Esophagus muscularis mucosa (tissue), 4 donors: ENCODE measurements around the gene RNLS. TPM values are rescaled to one million over a fixed set of nuclear protein-coding genes. Genes with fewer than 3 reads are reported as not detected.

Experiments used
- DNase-seq: peaks from one replicate; pipeline ENCODE4 v3.0.0-alpha.2; 2017; ENCODE audit errors: extremely low spot score
- H3K27ac ChIP-seq, 4 donors: fragments of 200-600 bp; sonication (generic); replicated peaks in 1 of 4; 1 replicate in 3 of 4; 2 replicates in 1 of 4; pipeline ENCODE4 v1.5.1; 2016 to 2019; ENCODE audit warnings: mild to moderate bottlenecking in 1 of 4
- H3K27me3 ChIP-seq, 4 donors: fragments of 200-600 bp; sonication (generic); one replicate each; pipeline versions ENCODE4 v1.5.1 to v1.6.0; 2016 to 2019
- H3K36me3 ChIP-seq, 4 donors: fragments of 200-600 bp; sonication (generic); one replicate each; pipeline ENCODE4 v1.5.1; 2016 to 2019
- H3K4me1 ChIP-seq, 4 donors: fragments of 200-600 bp; sonication (generic); one replicate each; pipeline ENCODE4 v1.5.1; 2016 to 2019
- H3K4me3 ChIP-seq, 4 donors: fragments of 200-600 bp; sonication (generic); 1 replicate in 2 of 4; 2 replicates in 2 of 4; pipeline ENCODE4 v1.5.1; 2016 to 2019; ENCODE audit warnings: mild to moderate bottlenecking in 4 of 4, moderate library complexity in 1 of 4
- H3K9me3 ChIP-seq, 4 donors: fragments of 200-600 bp; sonication (generic); 1 replicate in 3 of 4; 2 replicates in 1 of 4; pipeline ENCODE4 v1.5.1; 2016 to 2019
- EP300 ChIP-seq: sonication (generic); formaldehyde crosslinking; IDR thresholded peaks from one replicate; pipeline ENCODE4 v1.6.1; 2017; ENCODE audit warnings: antibody characterized with exemption
- POLR2A ChIP-seq: fragments of 450-650 bp; IDR thresholded peaks from one replicate; pipeline ENCODE4 v1.6.1; 2017; ENCODE audit warnings: antibody characterized with exemption, moderate library complexity, mild to moderate bottlenecking, low read depth
- POLR2AphosphoS5 ChIP-seq, 2 donors: sonication (generic); formaldehyde crosslinking; IDR thresholded peaks; one replicate each; pipeline ENCODE4 v1.6.1; 2017; ENCODE audit warnings: antibody characterized with exemption in 2 of 2
- WGBS: methylation state at CpG from one replicate; pipeline ENCODE4 v1.1.5; 2018; 5-methylcytosine and 5-hydroxymethylcytosine counted together
- intact Hi-C: fragments of 100-400 bp; cut with DNase I; formaldehyde crosslinking; loops from one replicate; pipeline ENCODE4 v1.15.1; 2023
- total RNA-seq, 4 donors: library from RNA; depleted of rRNA; stranded (reverse); fragments of >200 nt; gene quantifications; one replicate each; pipeline versions ENCODE4 v1.1.0 to v1.2.1, GENCODE V29; 2016
- TF ChIP-seq, protein P1 (sequence below), 3 experiments: fragments of 200-600 bp in 2 of 3; fragments of 450-650 bp in 1 of 3; sonication (generic) in 2 of 3; IDR thresholded peaks; one replicate each; pipeline ENCODE4 v1.5.1; 2017 to 2019; ENCODE audit warnings: antibody characterized with exemption in 3 of 3, mild to moderate bottlenecking in 2 of 3, moderate library complexity in 1 of 3

The RNLS gene
- total RNA-seq, 4 donors from 2014 or later = 6.7 to 12.9 (median 10.9) TPM

DNA sequence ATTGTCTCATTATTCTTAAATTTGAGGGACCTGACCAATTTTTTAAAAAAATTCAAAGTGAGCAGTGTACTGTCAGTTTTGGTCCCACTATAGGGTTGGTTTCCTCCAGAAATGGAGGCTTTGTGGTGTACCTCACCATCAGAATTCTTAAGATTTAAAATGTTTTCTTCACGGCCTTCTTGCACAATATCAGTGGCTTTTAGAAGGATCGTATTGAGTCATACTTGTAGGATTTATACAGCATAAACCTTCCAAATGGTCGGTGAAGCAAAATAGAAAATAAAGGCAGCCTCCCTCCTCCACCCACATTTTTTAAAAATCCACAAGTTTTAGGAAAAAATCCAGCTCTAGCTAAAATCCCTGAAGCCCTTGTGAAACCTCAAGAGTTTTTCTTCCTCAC, 126.4 kb downstream of the RNLS start:
- intact Hi-C loops = no loop called here
- DNase-seq = no peak
- no peaks in the 10 kb centered on the region for H3K4me1 ChIP-seq
- no peaks in the 10 kb centered on the region for H3K27me3 ChIP-seq
- H3K9me3 ChIP-seq = no peaks in the 10 kb centered on the region
- no peak overlapping the region for H3K4me3 ChIP-seq
- no peaks in the 10 kb centered on the region for H3K36me3 ChIP-seq
- TF ChIP-seq EP300 (no peak), POLR2AphosphoS5 (IDR thresholded peaks at IDR 0.05) (no peak), POLR2A (no peak)
- TF ChIP-seq, protein P1, sequence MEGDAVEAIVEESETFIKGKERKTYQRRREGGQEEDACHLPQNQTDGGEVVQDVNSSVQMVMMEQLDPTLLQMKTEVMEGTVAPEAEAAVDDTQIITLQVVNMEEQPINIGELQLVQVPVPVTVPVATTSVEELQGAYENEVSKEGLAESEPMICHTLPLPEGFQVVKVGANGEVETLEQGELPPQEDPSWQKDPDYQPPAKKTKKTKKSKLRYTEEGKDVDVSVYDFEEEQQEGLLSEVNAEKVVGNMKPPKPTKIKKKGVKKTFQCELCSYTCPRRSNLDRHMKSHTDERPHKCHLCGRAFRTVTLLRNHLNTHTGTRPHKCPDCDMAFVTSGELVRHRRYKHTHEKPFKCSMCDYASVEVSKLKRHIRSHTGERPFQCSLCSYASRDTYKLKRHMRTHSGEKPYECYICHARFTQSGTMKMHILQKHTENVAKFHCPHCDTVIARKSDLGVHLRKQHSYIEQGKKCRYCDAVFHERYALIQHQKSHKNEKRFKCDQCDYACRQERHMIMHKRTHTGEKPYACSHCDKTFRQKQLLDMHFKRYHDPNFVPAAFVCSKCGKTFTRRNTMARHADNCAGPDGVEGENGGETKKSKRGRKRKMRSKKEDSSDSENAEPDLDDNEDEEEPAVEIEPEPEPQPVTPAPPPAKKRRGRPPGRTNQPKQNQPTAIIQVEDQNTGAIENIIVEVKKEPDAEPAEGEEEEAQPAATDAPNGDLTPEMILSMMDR (IDR thresholded peaks at IDR 0.05) = no peak
- 79% methylated on average over 3 of the region's 3 CpGs for WGBS
- no peak overlapping the region for H3K27ac ChIP-seq

DNA sequence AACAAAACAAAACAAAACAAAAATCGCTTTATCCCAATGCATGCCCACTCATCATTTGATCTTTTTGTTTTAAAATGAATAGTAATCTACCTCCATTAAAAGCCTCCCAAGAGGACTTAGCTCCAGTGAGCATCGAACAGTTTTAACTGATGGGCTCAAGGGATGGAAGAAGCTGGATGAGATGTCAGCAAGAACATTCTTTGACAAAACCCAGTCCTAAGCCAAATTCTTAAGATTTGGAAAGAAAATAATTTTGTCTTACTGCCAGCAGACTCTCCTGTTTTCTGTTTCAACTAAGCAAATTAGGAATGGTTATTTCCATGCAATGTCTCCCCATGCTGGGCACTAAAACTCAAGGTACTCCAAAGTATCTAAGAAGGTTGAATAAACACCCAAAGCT, 127.3 kb downstream of the RNLS start:
- intact Hi-C loops = no loop called here
- H3K36me3 ChIP-seq = no peaks in the 10 kb centered on the region
- H3K4me3 ChIP-seq = no peak overlapping the region
- H3K4me1 ChIP-seq = no peaks in the 10 kb centered on the region
- 71% methylated on average over 2 of the region's 2 CpGs for WGBS
- TF ChIP-seq POLR2A = no peak
- no peak for TF ChIP-seq EP300
- no peak for TF ChIP-seq POLR2AphosphoS5 (IDR thresholded peaks at IDR 0.05)
- TF ChIP-seq, protein P1 (IDR thresholded peaks at IDR 0.05) = no peak
- no peaks in the 10 kb centered on the region for H3K27me3 ChIP-seq
- no peak for DNase-seq
- H3K27ac ChIP-seq = no peak overlapping the region
- H3K9me3 ChIP-seq = no peaks in the 10 kb centered on the region

DNA sequence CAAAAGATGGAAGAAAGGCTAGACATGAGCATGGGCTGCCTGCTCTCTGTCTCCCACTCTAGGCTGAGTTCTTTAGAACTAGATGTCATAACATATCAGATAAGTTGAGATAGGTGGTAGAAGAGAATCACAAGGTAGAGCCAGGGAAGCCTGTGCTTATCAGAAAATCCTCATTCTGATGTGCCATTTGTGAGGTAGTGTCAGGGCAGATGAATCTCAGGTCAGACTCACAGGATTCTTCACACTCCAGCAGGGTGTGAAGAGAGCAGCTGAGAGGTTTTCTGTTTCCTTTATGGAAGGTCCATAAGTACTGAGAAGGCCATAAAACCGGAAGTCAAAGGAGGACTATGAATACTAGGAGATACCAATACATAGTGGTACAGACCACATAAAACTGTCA, 132.9 kb downstream of the RNLS start:
- TF ChIP-seq POLR2A (no peak), EP300 (no peak), POLR2AphosphoS5 (IDR thresholded peaks at IDR 0.05) (no peak)
- TF ChIP-seq, protein P1 (IDR thresholded peaks at IDR 0.05) = no peak
- H3K27ac ChIP-seq = no peak overlapping the region

DNA sequence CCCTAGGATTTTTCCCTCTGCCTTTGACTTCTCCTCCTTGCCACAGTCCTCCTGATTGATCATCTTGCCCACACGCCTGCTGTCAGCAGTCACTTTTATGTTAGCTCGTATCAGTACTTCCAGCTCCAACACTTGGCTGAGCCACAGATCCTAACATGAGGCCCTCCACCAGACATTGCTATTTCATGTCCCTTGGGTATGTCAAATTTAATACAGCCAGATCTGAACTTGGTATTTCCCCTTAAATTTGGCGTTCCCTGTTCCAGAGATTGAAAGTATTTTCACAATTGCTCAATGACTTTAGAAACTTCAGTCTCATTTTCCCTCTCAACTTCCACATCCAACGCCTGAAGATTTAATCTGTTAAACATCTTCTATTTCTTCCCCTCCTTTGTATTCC, 140.4 kb downstream of the RNLS start:
- TF ChIP-seq, protein P1 (IDR thresholded peaks at IDR 0.05) = no peak
- TF ChIP-seq EP300 (no peak), POLR2A (no peak), POLR2AphosphoS5 (IDR thresholded peaks at IDR 0.05) (no peak)
- no peak overlapping the region for H3K27ac ChIP-seq
- H3K36me3 ChIP-seq = no peaks in the 10 kb centered on the region
- DNase-seq = no peak
- H3K9me3 ChIP-seq = peaks cover 0 to 8% (median 6%) of the 10 kb centered on the region in 4 donors
- H3K4me1 ChIP-seq = peaks cover 0 to 6% (median 0%) of the 10 kb centered on the region in 4 donors
- WGBS = 77% methylated on average over 4 of the region's 4 CpGs
- no peaks in the 10 kb centered on the region for H3K27me3 ChIP-seq
- intact Hi-C loops = no loop called here
- H3K4me3 ChIP-seq = no peak overlapping the region

More for the DNA sequence above, 132.9 kb downstream of the RNLS start:
- Histone ChIP-seq H3K27me3 (no peaks in the 10 kb centered on the region), H3K4me3 (no peak overlapping the region), H3K4me1 (no peaks in the 10 kb centered on the region), H3K36me3 (no peaks in the 10 kb centered on the region), H3K9me3 (no peaks in the 10 kb centered on the region)
- intact Hi-C loops = no loop called here
- WGBS = 96% methylated on average over 1 of the region's 1 CpG
- no peak for DNase-seq

DNA sequence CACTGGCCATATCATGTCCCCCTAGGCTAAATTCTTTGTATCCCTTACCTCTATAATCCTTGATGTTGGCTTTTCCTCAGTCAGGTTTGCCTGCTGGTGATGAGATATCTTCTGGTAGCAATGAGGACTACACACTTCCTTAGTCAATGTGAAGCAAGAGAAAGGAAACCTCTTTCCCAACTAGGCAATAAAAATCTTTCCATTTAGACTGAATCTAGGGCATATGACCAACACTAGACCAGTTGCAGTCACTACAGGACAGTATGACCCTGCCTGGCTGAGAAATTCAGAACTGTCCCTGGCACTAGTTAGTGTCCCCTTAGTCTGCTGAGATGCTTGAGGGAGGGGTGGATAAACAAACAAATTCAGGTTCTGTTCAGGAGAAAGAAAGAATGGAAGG, 142.6 kb downstream of the RNLS start:
- intact Hi-C loops = no loop called here
- Histone ChIP-seq H3K27ac (no peak overlapping the region), H3K36me3 (no peaks in the 10 kb centered on the region), H3K9me3 (peaks cover 0 to 8% (median 6%) of the 10 kb centered on the region in 4 donors), H3K27me3 (no peaks in the 10 kb centered on the region), H3K4me1 (peaks cover 0 to 6% (median 0%) of the 10 kb centered on the region in 4 donors), H3K4me3 (no peak overlapping the region)
- no peak for DNase-seq
- TF ChIP-seq EP300 (no peak), POLR2A (no peak), POLR2AphosphoS5 (IDR thresholded peaks at IDR 0.05) (no peak)
- TF ChIP-seq, protein P1 (IDR thresholded peaks at IDR 0.05) = no peak
